HCT116 (cell line): ENCODE results near the gene TMCC3.
"Not testable (repeated sequence)": the region's sequence is repeated elsewhere in the genome, so short reads cannot be mapped to it uniquely, and the experiment has no call there.

ENCODE experiments used
- POLR2AphosphoS5 ChIP-seq: IDR thresholded peaks from 2 replicates; pipeline ENCODE4 v1.6.1; 2011; ENCODE audit warnings: mild to moderate bottlenecking, low read depth, low read length, moderate library complexity
- SP1 ChIP-seq: IDR thresholded peaks from 2 replicates; pipeline ENCODE4 v1.6.1; 2012; ENCODE audit warnings: low read depth

DNA sequence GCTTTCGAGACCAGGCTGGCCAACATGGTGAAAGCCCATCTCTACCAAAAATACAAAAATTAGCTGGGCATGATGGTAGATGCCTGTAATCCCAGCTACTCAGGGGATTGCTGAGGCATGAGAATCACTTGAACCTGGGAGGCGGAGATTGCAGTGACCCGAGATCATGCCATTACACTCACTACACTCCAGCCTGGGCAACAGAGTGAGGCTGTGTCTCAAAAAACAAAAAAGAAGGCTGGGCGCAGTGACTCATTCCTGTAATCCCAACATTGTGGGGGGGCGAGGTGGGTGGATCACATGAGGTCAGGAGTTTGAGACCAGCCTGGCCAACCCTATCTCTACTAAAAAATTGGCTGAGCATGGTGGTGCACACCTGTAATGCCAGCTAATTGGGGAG lies 49.0 kb downstream of the TMCC3 start:
- TF ChIP-seq POLR2AphosphoS5, SP1: not testable (repeated sequence)
